RCC 7860 (cell line): ENCODE results near the gene ARID5B.
A peak's percentile ranks its signal among the peaks of the same experiment; 100 is the strongest.

Source experiments
- DNase-seq: peaks from one replicate; pipeline ENCODE4 v3.0.0-alpha.2; 2015; ENCODE audit warnings: low spot score
- FAIRE-seq: peaks from 2 replicates; lab custom pipeline; 2012; peaks lifted over from hg19 to GRCh38; lab: Jason Lieb, UNC

Gene ARID5B

DNA sequence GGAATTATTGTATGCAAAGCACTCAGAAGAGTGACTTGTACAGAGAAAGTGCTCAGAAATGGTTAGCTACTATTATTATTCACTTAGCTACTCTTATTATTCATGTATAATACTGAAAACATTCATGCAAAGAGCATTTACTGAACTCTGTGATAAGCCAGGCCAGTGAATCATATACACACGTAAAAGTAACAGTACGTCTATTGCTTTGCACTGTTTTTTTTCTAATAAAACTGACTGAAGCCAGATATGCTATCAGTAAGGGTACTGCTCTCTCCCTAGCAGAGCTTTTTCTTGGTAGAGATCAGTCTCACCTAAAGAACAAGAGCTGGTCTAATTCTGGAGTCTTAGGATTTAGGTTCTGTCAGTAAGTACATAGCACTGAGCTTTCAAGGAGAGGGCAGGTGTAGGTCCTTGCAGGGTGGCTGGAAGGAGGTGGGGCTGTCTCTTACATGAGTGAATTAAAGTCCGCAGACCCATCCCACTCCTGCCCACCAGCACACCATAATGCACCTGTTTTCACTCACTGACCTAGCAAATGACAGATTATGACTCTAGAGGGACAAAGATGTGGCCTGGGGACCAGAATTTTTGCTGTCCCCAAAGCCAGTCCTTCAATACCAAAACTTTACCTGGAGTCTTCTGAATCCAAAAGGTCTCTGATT, 145.9 kb downstream of the ARID5B start:
- DNase-seq (no peak), FAIRE-seq (no peak)

DNA sequence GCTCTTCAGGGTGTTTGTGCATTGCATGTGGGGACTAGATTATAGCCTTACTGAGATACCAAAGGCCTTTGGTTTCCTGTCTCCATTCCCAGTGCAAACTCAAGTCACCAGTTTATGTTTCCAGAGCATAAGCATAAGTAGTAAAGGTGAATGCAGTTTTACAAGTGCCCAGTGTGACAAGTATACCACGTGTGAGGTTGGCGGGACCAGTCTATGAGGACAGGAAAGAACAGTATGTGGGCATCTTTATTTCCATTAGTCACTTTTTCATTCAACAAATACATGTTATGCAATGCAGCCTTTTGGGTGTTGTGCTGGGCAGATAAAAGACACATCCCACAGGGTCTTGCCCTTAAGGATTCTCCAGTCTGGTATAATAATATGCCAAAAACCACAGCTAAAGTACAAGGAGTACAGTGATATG, 146.5 kb downstream of the ARID5B start:
- FAIRE-seq: no peak

DNA sequence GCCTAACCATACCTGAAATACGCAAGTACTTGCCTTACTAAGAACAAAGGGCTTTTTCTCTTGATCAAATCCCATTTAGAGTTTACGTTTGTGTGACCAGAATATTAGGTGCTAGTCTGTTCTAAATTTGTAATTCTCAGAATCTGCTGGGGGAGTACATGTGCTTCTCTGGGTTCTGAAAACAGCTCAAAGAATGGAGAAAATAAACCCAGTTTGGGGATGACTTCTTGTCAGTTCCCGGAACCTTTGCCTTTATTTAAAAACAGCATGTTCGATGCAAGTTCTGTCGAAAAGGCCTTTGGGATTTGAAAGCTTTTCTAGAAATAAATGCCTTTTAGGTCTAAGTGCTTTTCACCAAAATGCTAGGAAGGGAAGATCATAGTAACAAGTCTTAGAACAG, 147.0 kb downstream of the ARID5B start:
- no peak for DNase-seq
- no peak for FAIRE-seq

More for the DNA sequence above, 146.5 kb downstream of the ARID5B start:
- DNase-seq: no peak

DNA sequence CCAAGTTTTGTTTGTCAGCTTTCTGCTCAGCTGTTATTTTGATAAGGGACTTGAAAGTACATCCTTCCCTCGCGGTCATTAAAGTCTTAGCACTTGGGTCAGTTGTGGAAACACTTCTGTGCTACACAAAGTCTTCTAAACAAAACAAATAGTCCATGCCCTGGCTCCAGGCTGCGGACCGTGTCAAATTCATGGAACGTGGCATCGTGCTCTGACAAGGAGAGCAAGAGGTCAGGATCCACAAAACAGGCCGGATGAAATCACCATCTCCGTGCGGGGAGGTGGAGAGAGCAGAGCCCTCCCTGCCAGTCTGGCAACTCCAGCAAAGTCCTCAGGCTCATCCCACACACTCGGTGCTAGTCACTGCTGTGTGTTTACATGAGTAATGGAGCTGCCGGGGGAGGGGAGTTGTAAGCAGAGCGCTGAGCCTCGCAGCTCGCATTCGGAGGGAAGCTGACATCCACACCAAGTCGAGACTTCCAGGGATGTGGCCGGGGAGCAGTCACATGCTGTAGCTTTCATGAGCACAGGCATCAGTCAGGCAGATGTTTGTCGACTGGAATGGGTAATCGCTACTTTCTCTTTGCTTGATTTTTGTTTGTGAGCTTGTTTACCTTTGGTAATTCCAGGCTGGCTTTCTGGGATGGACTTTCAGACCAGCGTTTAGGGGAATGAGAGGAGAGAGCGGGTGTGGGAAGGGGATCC, 147.6 kb downstream of the ARID5B start:
- FAIRE-seq (peak; percentile 88), DNase-seq (peak; percentile 99)

DNA sequence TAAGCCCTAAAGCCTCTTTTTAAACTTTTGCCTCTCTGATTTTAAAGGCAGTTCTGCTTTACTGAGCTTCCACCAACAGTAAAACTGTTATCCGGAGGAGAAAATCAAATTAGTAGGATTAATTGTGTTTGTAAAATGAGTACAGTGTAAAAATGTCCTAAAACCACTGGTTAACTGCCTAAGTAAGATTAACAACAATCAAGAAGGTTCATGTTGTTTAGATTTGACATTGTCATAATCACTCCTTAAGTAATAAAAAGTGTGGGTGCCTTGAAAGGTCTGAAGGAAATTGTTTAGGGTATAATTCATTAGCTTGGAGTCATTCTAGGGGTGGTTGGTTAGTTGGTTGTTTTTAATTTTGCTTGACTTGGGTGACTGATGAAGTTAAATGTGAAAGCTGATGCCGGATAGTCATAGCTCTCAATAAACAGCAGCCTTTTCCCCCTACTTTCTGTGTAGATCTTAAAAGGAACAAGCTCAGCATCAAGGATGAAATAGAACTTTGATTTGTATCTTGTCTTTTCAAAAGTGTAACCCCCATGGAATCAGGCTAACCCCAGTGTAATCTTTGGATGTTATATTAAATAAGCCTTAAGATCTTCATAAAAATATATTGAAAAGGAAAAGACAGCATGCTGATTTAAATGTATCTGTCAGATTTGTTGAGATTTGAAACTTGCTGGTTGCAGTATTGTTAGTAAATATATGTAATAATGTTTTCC, 148.3 kb downstream of the ARID5B start:
- FAIRE-seq (no peak), DNase-seq (no peak)

DNA sequence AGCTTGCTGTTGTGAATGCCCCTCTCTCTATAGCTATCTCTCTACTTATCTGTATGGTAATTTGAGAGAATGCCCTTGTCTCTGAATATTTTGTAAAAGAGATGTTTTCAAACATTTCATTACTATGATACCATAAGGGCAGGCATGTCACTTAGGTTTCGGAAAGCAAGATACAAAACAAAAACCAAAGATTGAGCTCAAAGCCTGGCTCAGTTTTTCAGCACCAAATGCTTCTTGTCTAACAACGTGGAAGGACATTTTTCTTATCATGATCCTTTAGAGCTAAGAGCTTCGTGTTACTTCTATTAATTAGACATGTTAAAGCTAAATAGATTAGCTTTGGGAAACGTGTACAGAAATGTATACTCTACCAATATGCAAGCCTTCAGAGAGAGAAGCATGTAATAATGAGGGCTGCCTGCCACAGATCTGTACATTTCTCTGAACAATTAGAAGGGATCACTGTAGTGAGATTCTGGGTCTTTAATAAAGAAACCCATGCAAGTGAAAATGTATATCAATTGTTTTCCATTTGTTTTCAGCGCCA, 148.9 kb downstream of the ARID5B start:
- FAIRE-seq (no peak), DNase-seq (no peak)

DNA sequence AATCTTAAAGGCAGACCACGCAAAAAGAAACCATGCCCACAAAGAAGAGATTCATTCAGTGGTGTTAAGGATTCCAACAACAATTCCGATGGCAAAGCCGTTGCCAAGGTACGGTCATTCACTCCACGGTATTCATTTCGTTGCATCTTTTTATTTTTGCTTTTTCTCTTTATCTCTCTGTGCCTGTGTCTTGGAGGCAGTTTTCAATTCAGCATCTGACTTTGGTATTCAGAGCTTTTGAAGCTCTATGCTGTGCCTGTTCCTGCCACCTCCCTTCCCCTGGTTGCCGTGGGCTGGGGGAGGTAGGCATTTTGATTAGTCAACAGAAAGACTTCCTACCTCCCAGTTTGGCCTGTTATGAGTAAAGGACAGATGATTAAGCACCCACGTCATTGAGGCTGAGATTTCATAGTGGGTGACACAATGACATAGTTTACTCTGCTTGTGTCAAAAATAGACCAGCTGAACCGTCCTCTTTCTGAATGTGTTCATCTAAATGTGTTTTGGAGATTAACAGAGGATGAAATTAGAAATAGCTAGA, 149.5 kb downstream of the ARID5B start:
- DNase-seq (peak; percentile 94), FAIRE-seq (peak; percentile 81)

DNA sequence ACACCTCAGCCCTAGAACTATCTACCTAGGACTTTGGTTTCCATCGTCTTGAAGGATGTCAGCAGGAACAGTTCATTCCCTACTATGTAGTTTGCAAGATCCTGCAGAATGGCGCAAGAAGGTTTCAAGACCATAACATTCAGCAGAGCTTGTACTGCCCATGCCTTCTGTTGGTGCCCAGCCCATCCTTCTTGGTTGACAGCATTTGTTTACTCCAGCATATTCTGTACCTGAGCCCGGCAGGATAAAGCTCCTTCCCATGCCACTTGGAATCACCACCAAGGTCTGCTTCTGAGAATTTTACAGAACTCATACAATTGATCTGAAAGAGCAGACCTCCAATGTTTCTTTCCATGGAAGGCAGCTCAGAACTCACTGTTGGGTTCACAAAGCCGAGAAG, 150.8 kb downstream of the ARID5B start:
- FAIRE-seq: no peak
- no peak for DNase-seq

DNA sequence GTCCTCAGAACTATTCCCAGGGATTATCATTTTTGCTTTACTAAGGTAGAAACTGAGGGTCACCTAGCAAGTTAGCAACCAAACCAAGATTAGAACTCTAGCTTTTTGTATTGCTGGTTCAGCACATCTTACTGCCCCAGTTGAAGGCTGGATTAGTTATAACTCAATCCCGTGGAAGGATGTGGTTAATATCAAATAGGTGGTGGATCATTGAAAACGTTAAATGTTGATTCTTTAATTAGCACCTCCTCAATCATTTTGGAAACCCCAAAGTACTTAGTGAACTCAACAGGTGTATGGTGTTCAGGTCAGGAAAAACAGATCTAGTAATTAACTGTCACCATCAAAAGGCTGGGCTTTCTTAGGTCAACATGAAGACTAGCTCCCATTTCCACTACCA, 152.4 kb downstream of the ARID5B start:
- FAIRE-seq: no peak
- no peak for DNase-seq

DNA sequence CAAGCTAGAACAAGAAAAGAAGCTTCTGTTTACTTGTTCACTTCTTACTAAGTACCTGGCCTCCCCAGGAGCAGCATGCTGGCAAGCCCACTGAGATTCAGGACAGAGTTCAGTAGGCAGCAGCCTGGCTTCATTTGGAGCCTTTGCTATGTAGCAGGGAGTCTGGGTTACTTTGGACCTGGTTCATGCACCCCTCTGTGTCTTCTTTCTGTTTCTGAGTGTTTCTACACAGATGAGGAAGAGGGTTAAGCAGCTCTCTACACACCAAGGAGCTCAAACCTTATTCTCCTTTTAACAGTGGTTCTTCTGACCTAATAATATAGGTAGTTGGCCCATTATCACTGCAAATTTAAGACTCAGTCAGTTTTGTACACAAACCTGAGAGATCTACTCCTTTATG, 152.9 kb downstream of the ARID5B start:
- no peak for DNase-seq
- FAIRE-seq: no peak

DNA sequence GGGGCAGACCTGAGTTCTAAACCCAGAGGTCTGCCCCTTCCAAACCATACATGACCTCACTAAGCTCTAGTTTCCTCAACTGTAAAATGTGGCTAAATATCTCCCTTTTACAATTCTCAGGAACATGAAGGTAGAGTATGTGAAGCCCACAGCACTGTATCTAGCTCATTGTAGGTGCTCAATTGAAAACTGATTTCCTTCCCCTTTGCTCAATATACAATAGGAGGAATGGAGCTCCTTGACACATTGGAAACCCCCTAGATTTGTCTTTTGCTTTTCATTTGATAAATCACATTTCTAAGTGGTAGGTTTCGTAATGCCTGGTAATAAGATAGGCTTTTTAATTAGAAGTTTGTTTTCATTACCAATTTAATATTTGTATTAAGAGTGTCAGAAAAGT, 153.3 kb downstream of the ARID5B start:
- DNase-seq (no peak), FAIRE-seq (no peak)

DNA sequence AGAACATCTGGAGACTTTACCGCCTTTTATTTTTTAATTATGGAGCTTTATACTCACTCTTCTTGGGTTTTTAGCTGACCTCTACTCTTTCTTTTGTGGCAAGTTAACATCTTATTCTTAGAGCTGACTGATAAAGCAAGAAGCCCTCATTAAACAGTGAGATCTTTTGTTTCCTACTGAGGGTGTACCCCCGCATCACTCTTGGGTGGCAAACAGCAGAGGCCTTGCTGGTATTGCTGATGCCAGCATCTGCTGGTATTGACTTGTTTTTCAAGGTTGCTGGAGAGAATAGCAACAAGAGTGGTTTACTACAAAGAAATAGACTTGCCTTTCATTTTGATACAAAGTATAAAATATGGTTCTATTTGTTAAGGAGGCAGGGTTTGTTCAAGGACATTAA, 154.7 kb downstream of the ARID5B start:
- FAIRE-seq (no peak), DNase-seq (no peak)

DNA sequence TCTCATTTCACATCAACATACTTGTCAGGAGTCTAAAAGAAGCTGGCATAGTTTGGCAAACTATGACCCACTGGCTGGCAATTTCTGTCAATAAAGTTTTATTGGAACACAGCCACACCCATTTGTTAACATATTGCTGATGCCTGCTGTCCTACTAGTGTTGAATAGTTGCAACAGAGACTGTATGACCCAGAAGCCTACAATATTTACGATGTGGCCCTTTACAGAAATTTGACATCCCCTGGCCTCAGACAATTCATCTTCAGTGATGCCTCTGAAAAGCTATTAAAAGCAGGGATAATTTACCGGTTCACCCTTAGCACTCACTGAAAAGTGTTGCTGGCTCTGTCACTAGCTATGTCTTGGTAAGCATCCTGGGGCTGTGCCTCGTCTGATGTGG, 155.2 kb downstream of the ARID5B start:
- no peak for FAIRE-seq
- no peak for DNase-seq

DNA sequence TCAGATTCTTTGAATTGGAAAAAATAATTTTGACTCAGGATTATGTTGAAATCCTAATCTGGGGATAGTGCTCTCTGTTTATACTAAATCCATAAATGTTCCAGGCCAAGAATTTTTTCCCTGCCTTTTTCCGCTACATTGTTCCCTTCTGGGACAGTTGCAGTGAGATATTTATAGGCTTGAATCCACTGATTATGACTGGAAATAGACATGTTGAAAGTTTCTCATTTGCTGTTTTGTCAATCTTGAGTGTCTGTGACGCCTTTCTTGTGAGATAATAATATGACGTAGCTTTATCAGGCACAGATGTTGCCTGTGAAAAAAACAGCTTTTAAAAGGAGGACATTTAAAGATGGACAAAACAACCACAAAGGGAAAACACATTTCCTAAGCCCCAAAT, 155.9 kb downstream of the ARID5B start:
- no peak for FAIRE-seq

DNA sequence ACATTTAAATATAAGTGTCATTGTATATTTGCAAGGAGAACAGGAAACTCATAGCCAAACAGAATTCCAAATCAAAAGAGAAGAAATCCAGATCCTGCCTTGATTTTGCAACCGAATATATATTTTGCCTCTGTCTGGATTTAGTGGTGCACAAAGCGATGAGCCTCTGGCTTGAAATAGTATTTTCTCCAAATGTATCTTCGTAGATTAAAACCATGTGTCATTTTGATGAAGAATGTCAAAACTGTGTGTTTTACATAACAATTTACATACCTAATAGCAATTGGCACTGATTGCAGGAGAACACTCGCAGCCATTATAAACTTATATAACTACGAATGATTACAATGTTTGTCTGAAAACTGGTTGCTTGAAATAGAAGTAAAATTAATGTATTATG, 156.4 kb downstream of the ARID5B start:
- no peak for FAIRE-seq
- DNase-seq: no peak

More for the DNA sequence above, 155.9 kb downstream of the ARID5B start:
- no peak for DNase-seq

DNA sequence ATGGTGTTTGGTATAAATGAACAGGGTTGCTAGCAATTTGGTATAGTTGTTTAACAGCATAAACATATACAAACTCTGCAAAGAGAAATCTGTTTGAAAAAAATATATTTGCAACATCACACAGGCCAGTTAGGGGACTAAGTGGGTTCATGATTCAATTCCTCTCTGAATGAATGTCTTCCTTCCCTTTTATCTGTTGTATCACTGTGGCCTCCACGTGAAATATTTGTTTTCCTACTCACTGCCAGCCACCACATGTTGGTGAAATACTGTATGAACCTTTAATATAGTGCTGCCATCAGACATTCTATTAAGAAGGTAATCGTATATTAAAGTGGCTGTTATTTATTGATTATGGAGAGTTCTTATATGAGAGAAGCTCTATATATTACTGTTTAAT, 157.0 kb downstream of the ARID5B start:
- FAIRE-seq: no peak
- no peak for DNase-seq

DNA sequence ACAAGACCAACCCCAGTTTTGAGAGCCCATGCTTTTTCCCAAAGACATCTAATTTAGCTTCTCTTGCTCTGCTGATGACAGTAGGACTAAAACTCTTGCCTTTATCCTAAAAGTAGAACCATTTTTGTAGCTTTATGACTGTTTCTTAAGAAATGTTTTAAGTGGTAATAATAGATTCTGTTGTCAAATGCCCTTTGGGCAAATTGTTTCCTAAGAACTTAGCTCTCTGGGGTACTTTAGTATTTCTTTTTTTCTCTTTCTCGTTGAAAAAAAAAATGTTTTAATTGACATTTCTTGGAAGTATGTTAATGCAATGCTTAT, 157.4 kb downstream of the ARID5B start:
- no peak for FAIRE-seq

DNA sequence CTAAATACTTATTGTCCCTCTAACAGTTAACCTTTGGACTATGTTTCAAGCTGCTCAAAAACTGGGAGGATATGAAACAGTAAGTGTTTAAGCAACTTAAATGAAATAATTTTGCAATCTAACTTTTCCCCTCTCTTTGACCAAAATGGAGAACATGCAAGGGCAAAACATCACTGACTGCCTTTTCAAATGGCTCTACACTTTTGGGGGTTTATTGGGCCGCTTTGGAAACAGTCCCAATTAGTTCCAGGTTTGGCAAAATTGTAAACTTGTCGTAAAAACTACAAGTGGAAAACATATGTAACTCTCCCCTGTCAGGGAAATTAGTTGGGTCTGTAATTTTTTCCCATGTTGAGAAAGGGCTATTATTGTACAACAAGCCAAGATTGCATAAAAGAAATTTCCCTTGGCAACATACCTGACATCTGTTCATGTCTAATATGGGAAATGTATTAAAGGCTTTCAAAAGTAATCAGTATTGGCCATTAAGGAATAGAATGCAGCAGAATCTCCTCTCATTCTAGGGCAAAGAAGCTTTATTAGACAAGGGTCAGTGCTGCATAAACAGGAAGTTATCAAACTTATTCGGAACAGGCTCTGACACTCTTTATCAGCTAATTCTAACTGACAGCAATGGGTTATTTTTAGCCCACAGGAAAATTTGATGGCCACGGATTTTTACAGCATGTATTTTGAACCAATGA, 157.9 kb downstream of the ARID5B start:
- no peak for FAIRE-seq
- no peak for DNase-seq

More for the DNA sequence above, 157.4 kb downstream of the ARID5B start:
- DNase-seq: no peak

DNA sequence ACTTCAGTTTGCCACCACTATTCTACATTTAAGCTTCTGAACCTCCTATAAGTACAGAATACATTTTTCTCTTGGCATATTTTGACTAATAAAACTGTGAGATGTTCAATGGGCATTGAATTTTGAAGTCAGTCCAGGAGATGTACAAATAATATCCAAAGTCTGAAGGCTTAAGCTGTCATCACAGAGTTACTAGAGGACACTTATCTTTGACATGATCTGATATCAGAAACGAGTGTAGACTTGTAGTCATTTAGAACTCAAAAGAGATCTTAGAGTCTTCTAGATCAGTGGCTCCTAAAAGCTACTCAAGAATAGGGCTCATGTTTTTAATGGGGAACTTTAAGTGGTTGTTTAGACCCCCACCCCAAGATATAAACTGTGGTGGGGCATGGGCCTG, 160.5 kb downstream of the ARID5B start:
- DNase-seq: no peak
- no peak for FAIRE-seq

DNA sequence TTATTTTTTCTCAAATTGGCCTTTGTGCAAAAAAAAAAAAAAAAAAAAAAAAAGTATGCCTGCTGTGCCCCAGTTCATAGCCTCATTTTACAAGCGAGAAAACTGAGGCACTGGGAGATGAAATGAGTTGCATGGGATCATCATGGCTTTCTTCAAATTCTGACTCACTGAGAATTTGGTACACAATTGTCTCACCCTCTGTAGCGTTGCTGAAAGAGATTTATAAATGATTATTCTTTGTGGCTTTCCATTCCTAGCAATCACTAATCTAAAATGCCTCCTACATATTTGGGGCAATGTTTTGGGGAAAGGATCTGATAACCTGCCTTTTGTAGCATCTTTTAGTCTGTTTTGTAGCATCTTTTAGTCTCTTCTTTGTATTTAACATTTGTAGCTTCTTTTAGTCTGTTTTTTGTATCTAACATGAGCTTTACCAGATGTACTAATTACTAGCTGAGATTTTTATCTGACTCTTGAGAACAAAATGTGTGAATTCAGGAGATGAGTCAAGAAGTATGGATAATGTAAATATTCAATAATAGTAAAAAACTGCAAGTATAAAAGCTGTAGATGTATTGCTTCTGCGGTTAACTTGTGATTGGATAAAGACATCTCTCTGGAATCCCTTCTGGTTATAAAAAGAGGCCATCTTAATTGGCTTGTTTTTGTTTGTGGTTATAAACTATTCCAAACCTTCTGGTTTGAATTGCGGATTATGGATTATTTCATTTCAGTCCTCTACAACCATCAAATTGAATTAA, 161.4 kb downstream of the ARID5B start:
- FAIRE-seq (peak; percentile 31), DNase-seq (no peak)
